Ammon's horn (tissue), 1 donor: ENCODE data around the gene SDK1.

Experiments
- DNase-seq: peaks from one replicate; pipeline ENCODE4 v3.0.0-alpha.2; 2016; ENCODE audit warnings: low spot score

SDK1 gene

GRCh38 chr7:4045450-4045849 lies 744.4 kb downstream of the SDK1 start:
- no peak for DNase-seq

- no peak for DNase-seq
These were observed 744.9 kb downstream of the SDK1 start for GRCh38 chr7:4045975-4046374.

GRCh38 chr7:4048336-4048735 lies 747.3 kb downstream of the SDK1 start:
- DNase-seq: no peak

- DNase-seq: no peak
These were observed 748.1 kb downstream of the SDK1 start for GRCh38 chr7:4049202-4049601.

- DNase-seq: no peak
These were observed 749.1 kb downstream of the SDK1 start for GRCh38 chr7:4050126-4050660.

GRCh38 chr7:4051696-4052095 lies 750.6 kb downstream of the SDK1 start:
- no peak for DNase-seq

- no peak for DNase-seq
These were observed 751.1 kb downstream of the SDK1 start for GRCh38 chr7:4052130-4052529.

- DNase-seq: no peak
These were observed 753.1 kb downstream of the SDK1 start for GRCh38 chr7:4054158-4054557.

- DNase-seq: no peak
These were observed 755.7 kb downstream of the SDK1 start for GRCh38 chr7:4056552-4057288.

- DNase-seq: no peak
These were observed 756.2 kb downstream of the SDK1 start for GRCh38 chr7:4057289-4057616.

GRCh38 chr7:4058158-4058557 lies 757.1 kb downstream of the SDK1 start:
- no peak for DNase-seq

- peak; percentile 22 for DNase-seq
These were observed 764.1 kb downstream of the SDK1 start for GRCh38 chr7:4065190-4065589.

GRCh38 chr7:4066206-4066605 lies 765.2 kb downstream of the SDK1 start:
- DNase-seq: no peak

GRCh38 chr7:4066626-4067475 lies 765.8 kb downstream of the SDK1 start:
- no peak for DNase-seq

GRCh38 chr7:4067476-4067760 lies 766.4 kb downstream of the SDK1 start:
- no peak for DNase-seq

GRCh38 chr7:4067874-4068273 lies 766.8 kb downstream of the SDK1 start:
- DNase-seq: peak; percentile 39

GRCh38 chr7:4068286-4068685 lies 767.2 kb downstream of the SDK1 start:
- no peak for DNase-seq

- DNase-seq: no peak
These were observed 768.4 kb downstream of the SDK1 start for GRCh38 chr7:4069268-4070095.

GRCh38 chr7:4070214-4070613 lies 769.2 kb downstream of the SDK1 start:
- DNase-seq: no peak

GRCh38 chr7:4071370-4072058 lies 770.5 kb downstream of the SDK1 start:
- DNase-seq: no peak

GRCh38 chr7:4072161-4072925 lies 771.3 kb downstream of the SDK1 start:
- no peak for DNase-seq
